Fibroblast of villous mesenchyme (primary cell): ENCODE measurements around the gene GADD45G. TPM values are rescaled to one million over a fixed set of nuclear protein-coding genes. Genes with fewer than 3 reads are reported as not detected.

Experiments
- DNase-seq: peaks from one replicate; pipeline ENCODE4 v3.0.0-alpha.2; 2010; ENCODE audit warnings: low read depth
- H3K4me3 ChIP-seq: 2 replicates; pipeline ENCODE4 v1.5.1; 2011; ENCODE audit warnings: low read depth, mild to moderate bottlenecking, low read length
- CTCF ChIP-seq: IDR thresholded peaks from 2 replicates; pipeline ENCODE4 v1.5.1; 2012; ENCODE audit warnings: low read depth, mild to moderate bottlenecking, low read length; ENCODE audit not compliant: insufficient read depth
- total RNA-seq: library from RNA; depleted of rRNA; stranded (reverse); fragments of >200 nt; gene quantifications from 2 replicates; pipeline ENCODE4 v1.2.3, GENCODE V29; 2012

Gene GADD45G
- total RNA-seq, 1 donor, result 0.43 TPM

GRCh38 chr9:89649039-89649691, 44.4 kb downstream of the GADD45G start:
- DNase-seq, result no peak
- no peak for TF ChIP-seq CTCF
- no peak overlapping the region for H3K4me3 ChIP-seq

- no peak overlapping the region for H3K4me3 ChIP-seq
- no peak for DNase-seq
- TF ChIP-seq CTCF, result no peak
Measured at GRCh38 chr9:89654025-89654662, 49.3 kb downstream of the GADD45G start.

- DNase-seq, result no peak
- no peak for TF ChIP-seq CTCF
- no peak overlapping the region for H3K4me3 ChIP-seq
Measured at GRCh38 chr9:89655056-89655989, 50.5 kb downstream of the GADD45G start.

Other genes with a start within 250 kb of the GADD45G start
- 0.43 and 1.6 TPM in 2 replicates for gene SEMA4D, start 106.9 kb upstream of the GADD45G start, total RNA-seq